Esophagus muscularis mucosa (tissue), 4 donors: ENCODE results near the gene HINT3. TPM values are rescaled to one million over a fixed set of nuclear protein-coding genes. Genes with fewer than 3 reads are reported as not detected.

Experiments used
- DNase-seq: peaks from one replicate; pipeline ENCODE4 v3.0.0-alpha.2; 2017; ENCODE audit errors: extremely low spot score
- H3K27ac ChIP-seq, 4 donors: fragments of 200-600 bp; sonication (generic); replicated peaks in 1 of 4; 1 replicate in 3 of 4; 2 replicates in 1 of 4; pipeline ENCODE4 v1.5.1; 2016 to 2019; ENCODE audit warnings: mild to moderate bottlenecking in 1 of 4
- H3K27me3 ChIP-seq, 4 donors: fragments of 200-600 bp; sonication (generic); one replicate each; pipeline versions ENCODE4 v1.5.1 to v1.6.0; 2016 to 2019
- H3K36me3 ChIP-seq, 4 donors: fragments of 200-600 bp; sonication (generic); one replicate each; pipeline ENCODE4 v1.5.1; 2016 to 2019
- H3K4me1 ChIP-seq, 4 donors: fragments of 200-600 bp; sonication (generic); one replicate each; pipeline ENCODE4 v1.5.1; 2016 to 2019
- H3K4me3 ChIP-seq, 4 donors: fragments of 200-600 bp; sonication (generic); 1 replicate in 2 of 4; 2 replicates in 2 of 4; pipeline ENCODE4 v1.5.1; 2016 to 2019; ENCODE audit warnings: mild to moderate bottlenecking in 4 of 4, moderate library complexity in 1 of 4
- H3K9me3 ChIP-seq, 4 donors: fragments of 200-600 bp; sonication (generic); 1 replicate in 3 of 4; 2 replicates in 1 of 4; pipeline ENCODE4 v1.5.1; 2016 to 2019
- EP300 ChIP-seq: sonication (generic); formaldehyde crosslinking; IDR thresholded peaks from one replicate; pipeline ENCODE4 v1.6.1; 2017; ENCODE audit warnings: antibody characterized with exemption
- POLR2A ChIP-seq: fragments of 450-650 bp; IDR thresholded peaks from one replicate; pipeline ENCODE4 v1.6.1; 2017; ENCODE audit warnings: antibody characterized with exemption, moderate library complexity, mild to moderate bottlenecking, low read depth
- POLR2AphosphoS5 ChIP-seq, 2 donors: sonication (generic); formaldehyde crosslinking; IDR thresholded peaks; one replicate each; pipeline ENCODE4 v1.6.1; 2017; ENCODE audit warnings: antibody characterized with exemption in 2 of 2
- WGBS: methylation state at CpG from one replicate; pipeline ENCODE4 v1.1.5; 2018; 5-methylcytosine and 5-hydroxymethylcytosine counted together
- intact Hi-C: fragments of 100-400 bp; cut with DNase I; formaldehyde crosslinking; loops from one replicate; pipeline ENCODE4 v1.15.1; 2023
- total RNA-seq, 4 donors: library from RNA; depleted of rRNA; stranded (reverse); fragments of >200 nt; gene quantifications; one replicate each; pipeline versions ENCODE4 v1.1.0 to v1.2.1, GENCODE V29; 2016
- TF ChIP-seq, protein P1 (sequence below), 3 experiments: fragments of 200-600 bp in 2 of 3; fragments of 450-650 bp in 1 of 3; sonication (generic) in 2 of 3; IDR thresholded peaks; one replicate each; pipeline ENCODE4 v1.5.1; 2017 to 2019; ENCODE audit warnings: antibody characterized with exemption in 3 of 3, mild to moderate bottlenecking in 2 of 3, moderate library complexity in 1 of 3

Gene HINT3
- total RNA-seq, 4 donors from 2014 or later, result 33.8 to 49.3 (median 35.8) TPM

DNA sequence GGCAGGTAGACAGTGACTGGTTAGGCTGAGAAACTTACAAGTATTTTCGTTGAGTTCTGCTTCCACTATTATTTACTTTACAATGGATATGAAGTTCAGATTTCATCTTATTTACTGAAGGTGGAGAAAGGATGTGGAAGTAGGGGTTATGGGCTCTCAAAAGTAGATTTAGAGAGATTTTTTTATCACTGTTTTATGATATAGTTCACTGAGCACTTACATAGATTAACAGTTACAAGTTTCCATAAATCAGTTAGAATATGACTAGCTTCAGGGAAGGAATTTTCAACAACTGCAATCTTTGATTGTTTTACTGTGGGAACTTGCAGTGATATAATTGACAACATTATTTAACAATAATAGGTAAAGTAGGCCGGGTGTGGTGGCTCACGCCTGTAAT is 22.5 kb downstream of the HINT3 start:
- TF ChIP-seq EP300 (no peak), POLR2A (no peak), POLR2AphosphoS5 (IDR thresholded peaks at IDR 0.05) (no peak)
- TF ChIP-seq, protein P1, sequence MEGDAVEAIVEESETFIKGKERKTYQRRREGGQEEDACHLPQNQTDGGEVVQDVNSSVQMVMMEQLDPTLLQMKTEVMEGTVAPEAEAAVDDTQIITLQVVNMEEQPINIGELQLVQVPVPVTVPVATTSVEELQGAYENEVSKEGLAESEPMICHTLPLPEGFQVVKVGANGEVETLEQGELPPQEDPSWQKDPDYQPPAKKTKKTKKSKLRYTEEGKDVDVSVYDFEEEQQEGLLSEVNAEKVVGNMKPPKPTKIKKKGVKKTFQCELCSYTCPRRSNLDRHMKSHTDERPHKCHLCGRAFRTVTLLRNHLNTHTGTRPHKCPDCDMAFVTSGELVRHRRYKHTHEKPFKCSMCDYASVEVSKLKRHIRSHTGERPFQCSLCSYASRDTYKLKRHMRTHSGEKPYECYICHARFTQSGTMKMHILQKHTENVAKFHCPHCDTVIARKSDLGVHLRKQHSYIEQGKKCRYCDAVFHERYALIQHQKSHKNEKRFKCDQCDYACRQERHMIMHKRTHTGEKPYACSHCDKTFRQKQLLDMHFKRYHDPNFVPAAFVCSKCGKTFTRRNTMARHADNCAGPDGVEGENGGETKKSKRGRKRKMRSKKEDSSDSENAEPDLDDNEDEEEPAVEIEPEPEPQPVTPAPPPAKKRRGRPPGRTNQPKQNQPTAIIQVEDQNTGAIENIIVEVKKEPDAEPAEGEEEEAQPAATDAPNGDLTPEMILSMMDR (IDR thresholded peaks at IDR 0.05), result no peak
- Histone ChIP-seq H3K36me3 (peaks cover 0 to 36% (median 13%) of the 10 kb centered on the region in 4 donors), H3K9me3 (no peaks in the 10 kb centered on the region), H3K4me1 (peaks cover 0 to under 1% (median 0%) of the 10 kb centered on the region in 4 donors), H3K27ac (no peak overlapping the region), H3K4me3 (no peak overlapping the region), H3K27me3 (no peaks in the 10 kb centered on the region)
- 94% methylated on average over 3 of the region's 3 CpGs for WGBS
- intact Hi-C loops, result no loop called here
- DNase-seq, result no peak

DNA sequence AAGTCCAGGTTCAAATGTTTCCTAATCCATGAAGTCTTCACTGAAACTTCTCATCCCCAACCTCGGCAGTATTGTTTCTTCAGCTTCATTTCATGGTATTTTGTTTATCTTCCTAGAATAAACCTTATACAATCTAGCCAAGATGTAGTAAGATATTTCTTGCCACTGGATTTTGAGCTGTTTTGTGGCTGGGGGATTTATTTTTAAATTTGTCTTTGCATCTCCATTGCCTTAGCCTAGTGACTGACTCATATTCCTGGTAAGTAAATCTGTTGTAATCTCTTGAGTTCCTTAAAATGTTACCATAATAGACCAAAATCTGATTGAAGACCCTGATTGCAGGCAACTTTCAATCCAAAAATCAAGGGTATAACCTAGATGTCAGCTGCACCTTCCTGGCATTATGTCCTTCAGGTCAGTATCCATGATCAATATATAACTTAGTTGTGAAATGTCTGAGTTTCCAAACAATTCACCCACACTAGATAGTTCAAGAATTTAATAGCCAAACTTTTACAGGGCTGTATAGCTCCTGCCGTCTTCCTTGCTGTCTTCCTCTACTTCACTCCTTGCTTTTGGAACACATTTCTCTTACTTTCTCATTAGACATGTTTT is 25.1 kb downstream of the HINT3 start:
- Histone ChIP-seq H3K9me3 (no peaks in the 10 kb centered on the region), H3K36me3 (peaks cover 0 to 21% (median 0%) of the 10 kb centered on the region in 4 donors), H3K4me3 (no peak overlapping the region), H3K27ac (no peak overlapping the region), H3K4me1 (peaks cover 7% of the 10 kb centered on the region in 4 donors), H3K27me3 (no peaks in the 10 kb centered on the region)
- intact Hi-C loops, result no loop called here
- 93% methylated on average over 2 of the region's 2 CpGs for WGBS
- no peak for TF ChIP-seq EP300
- TF ChIP-seq POLR2A, result no peak
- TF ChIP-seq POLR2AphosphoS5 (IDR thresholded peaks at IDR 0.05), result no peak
- TF ChIP-seq, protein P1 (IDR thresholded peaks at IDR 0.05), result no peak
- no peak for DNase-seq

DNA sequence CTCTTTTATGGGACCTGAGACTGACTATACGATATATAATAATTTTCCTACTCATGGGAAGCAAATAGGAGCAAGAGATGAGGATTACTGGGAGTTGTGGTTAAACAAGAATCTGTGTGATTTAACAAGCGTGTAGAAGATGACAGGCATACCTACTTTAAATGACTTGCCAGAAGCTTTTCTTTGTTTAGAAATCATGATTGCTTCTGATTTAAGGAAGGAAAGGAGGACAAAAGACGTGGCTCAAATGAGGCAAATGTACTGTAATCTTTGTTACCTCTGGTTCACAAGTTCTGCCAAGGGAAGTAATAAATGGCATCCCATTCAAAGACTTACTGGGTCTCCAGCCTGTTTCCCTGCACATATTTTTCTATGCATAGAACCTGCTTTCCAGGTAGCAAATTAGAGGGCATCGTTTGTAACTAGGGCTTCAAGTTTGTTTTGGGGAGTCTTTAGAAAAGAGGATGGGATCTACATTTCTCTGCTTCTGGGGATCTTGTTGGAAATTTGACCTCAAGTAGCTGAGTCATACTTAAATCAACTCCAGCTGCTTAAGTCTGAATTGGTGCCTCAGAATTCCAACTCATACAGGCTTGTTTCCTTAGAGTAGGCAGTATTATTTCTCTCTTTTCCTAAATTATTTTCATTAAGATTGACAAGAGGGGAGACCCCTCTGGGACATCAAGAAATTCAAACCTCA is 26.8 kb downstream of the HINT3 start:
- no peaks in the 10 kb centered on the region for H3K9me3 ChIP-seq
- WGBS, result 60% methylated on average over 4 of the region's 4 CpGs
- H3K4me1 ChIP-seq, result peaks cover 7 to 23% (median 18%) of the 10 kb centered on the region in 4 donors
- H3K27ac ChIP-seq, result no peak overlapping the region
- H3K36me3 ChIP-seq, result peaks cover 0 to 15% (median 0%) of the 10 kb centered on the region in 4 donors
- H3K27me3 ChIP-seq, result no peaks in the 10 kb centered on the region
- DNase-seq, result no peak
- intact Hi-C loops, result no loop called here
- no peak overlapping the region for H3K4me3 ChIP-seq
- TF ChIP-seq EP300, result no peak
- no peak for TF ChIP-seq POLR2A
- TF ChIP-seq, protein P1 (IDR thresholded peaks at IDR 0.05), result no peak
- no peak for TF ChIP-seq POLR2AphosphoS5 (IDR thresholded peaks at IDR 0.05)

DNA sequence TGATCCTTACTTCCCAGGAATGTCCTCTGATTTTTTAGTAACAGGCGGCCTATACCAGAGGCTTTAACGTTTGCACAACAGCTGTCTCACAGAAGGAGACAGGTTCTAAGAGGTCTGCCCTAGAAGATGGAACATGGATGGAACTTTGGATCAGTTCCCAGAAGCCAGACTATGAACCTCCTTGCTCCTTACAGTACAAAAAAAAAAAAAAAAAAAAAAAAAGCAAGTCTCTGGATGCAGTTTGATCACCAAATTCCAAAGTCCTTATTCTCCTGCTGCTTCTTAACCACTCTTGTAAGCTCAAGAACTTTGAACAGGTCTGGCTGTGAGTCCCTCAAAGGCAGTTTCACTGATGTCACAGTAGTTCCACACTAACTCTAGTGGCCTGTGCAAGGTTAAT is 27.7 kb downstream of the HINT3 start:
- H3K9me3 ChIP-seq, result no peaks in the 10 kb centered on the region
- no peak overlapping the region for H3K4me3 ChIP-seq
- WGBS, result 80% methylated on average over 2 of the region's 2 CpGs
- no peak for DNase-seq
- H3K36me3 ChIP-seq, result peaks cover 0 to 15% (median 0%) of the 10 kb centered on the region in 4 donors
- no peaks in the 10 kb centered on the region for H3K27me3 ChIP-seq
- no peak overlapping the region for H3K27ac ChIP-seq
- peaks cover 7 to 31% (median 25%) of the 10 kb centered on the region in 4 donors for H3K4me1 ChIP-seq
- intact Hi-C loops, result no loop called here
- TF ChIP-seq, protein P1 (IDR thresholded peaks at IDR 0.05), result no peak
- TF ChIP-seq EP300 (no peak), POLR2AphosphoS5 (IDR thresholded peaks at IDR 0.05) (no peak), POLR2A (no peak)
